PFSK-1 (cell line): ENCODE results near the gene BCL7C.

Experiments
- FOXP2 ChIP-seq: optimal IDR thresholded peaks from 2 replicates; pipeline ENCODE3; 2011; ENCODE audit warnings: borderline replicate concordance, control low read depth, inconsistent platforms; ENCODE audit not compliant: insufficient read depth; ENCODE audit errors: extremely low read length, extremely low read depth
- POLR2AphosphoS5 ChIP-seq: IDR thresholded peaks from 2 replicates; pipeline ENCODE4 v1.6.1; 2012; ENCODE audit warnings: low read depth, mild to moderate bottlenecking, control low read depth, low read length, moderate library complexity
- REST ChIP-seq, 2 experiments: IDR thresholded peaks; 2 replicates each; pipeline versions ENCODE4 v1.6.1 to v1.8.0; 2011 to 2012; ENCODE audit warnings: low read depth in 2 of 2, low read length in 2 of 2, control low read depth in 1 of 2, inconsistent platforms in 1 of 2, mild to moderate bottlenecking in 1 of 2, moderate library complexity in 1 of 2; ENCODE audit not compliant: insufficient read depth in 1 of 2
- SIN3A ChIP-seq: IDR thresholded peaks from 2 replicates; pipeline ENCODE4 v1.6.1; 2012; ENCODE audit warnings: mild to moderate bottlenecking, low read length, moderate library complexity, borderline replicate concordance; ENCODE audit not compliant: insufficient read depth
- TAF1 ChIP-seq: IDR thresholded peaks from 2 replicates; pipeline ENCODE4 v1.6.1; 2012; ENCODE audit warnings: low read length, control low read depth, borderline replicate concordance; ENCODE audit not compliant: insufficient read depth

Gene BCL7C

DNA sequence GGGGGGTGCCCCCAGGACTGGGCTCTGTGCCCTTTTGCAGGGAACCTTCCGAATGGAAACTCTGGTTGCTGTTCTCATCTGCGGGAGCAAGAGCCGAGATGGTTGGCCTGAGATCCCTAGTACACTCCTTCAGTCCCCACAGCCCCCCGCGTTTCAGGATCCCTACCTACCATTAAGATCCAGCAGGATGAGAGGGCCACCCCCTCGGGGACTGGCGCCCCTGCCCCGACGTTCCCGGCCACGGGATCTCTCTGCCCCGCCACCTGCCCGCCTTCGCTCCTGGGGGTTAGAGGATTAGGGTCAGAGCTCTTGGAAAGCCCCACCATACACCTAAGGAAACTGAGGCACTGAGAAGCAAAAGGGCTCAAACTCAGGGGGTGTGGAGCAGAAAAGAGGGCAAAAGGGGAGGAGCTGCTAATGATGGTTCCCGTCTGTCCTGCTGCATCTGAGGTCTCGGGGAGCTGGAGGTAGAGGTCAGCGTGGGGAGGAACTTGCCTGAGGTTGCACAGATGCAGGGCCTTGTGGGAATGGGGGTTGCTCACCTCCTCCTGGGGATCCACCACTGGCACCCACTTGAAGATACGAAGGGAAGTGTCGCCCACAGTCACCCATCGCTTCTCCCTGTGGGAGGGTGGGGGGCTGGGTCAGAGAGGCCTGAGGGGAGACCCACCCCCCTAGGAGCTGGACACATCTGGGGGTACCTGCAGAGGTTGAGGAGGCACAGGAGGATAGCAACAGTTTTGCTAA lies 1.0 kb downstream of the BCL7C start:
- TF ChIP-seq TAF1 (no peak), FOXP2 (no peak), REST (IDR thresholded peaks at IDR 0.05; ENCODE audit: insufficient read depth in 1 of 2, low read depth in 2 of 2, low read length in 2 of 2) (no peak), SIN3A (no peak), POLR2AphosphoS5 (no peak)

- no peak for TF ChIP-seq SIN3A
Measured at GRCh38 chr16:30889721-30890120, 4.2 kb downstream of the BCL7C start.

DNA sequence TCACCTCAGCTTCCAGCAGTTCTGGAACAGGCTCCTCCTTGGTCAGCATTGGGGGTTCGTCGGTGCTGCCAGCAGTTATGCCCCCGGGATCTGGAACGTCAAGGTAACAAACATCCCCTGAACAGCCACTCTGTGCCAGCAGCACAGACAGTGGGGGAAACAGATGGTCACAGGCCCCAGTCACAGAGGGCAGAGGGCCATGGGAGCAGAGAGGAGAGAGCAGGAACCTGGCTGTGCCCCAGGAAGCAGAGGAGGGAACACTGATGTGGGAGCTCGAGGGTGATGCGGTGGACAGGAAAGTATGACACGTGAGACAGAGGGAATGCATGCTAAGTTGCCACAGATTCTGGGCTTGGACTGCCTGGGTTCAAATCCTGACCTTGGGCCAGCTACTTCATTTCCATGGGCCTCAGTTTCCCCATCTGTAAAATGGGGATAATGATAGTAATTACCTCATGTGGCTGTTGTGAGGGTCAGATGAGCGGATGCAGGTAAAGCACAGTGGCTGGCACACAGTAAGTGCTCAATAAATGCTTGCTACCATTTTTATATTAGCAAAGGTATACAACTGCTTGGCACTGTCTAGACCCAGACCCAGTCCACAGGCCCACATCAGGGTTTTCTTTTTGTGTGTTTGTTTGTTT lies 4.9 kb downstream of the BCL7C start:
- TF ChIP-seq FOXP2 (no peak), TAF1 (no peak), REST (IDR thresholded peaks at IDR 0.05; ENCODE audit: insufficient read depth in 1 of 2, low read depth in 2 of 2, low read length in 2 of 2) (no peak), POLR2AphosphoS5 (no peak), SIN3A (no peak)

DNA sequence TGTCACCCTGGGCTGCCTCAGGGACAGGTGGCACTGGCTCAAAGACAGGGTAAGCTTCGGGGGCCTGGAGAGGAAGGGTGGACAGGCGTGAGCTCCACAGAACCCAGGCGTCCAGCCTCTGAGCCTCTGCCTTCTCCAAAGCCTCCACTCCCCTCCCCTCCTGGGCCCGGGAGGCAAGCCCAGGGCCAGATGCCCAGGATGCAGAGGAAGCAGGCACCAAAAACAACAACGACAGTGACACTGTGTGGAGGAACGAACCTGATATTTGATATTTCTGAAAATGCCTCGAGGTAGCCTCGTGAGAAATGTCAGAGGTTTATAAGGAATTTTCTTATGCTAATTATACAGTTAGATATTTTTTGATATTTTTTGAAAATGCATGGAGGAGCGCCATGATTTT lies 6.0 kb downstream of the BCL7C start:
- no peak for TF ChIP-seq FOXP2
- no peak for TF ChIP-seq REST (IDR thresholded peaks at IDR 0.05; ENCODE audit: insufficient read depth in 1 of 2, low read depth in 2 of 2, low read length in 2 of 2)
- TF ChIP-seq TAF1 = no peak
- no peak for TF ChIP-seq POLR2AphosphoS5
- TF ChIP-seq SIN3A = no peak

- no peak for TF ChIP-seq TAF1
- TF ChIP-seq FOXP2 = no peak
Measured at GRCh38 chr16:30886145-30886544, 7.7 kb downstream of the BCL7C start.

- TF ChIP-seq SIN3A (no peak), POLR2AphosphoS5 (no peak), FOXP2 (no peak), TAF1 (no peak), REST (IDR thresholded peaks at IDR 0.05; ENCODE audit: insufficient read depth in 1 of 2, low read depth in 2 of 2, low read length in 2 of 2) (no peak)
Measured at GRCh38 chr16:30885196-30885595, 8.7 kb downstream of the BCL7C start.
